GM19455 (cell line): ENCODE results near the gene TMEM269.

Experiments
- ATAC-seq: cut with Tn5 transposase; IDR thresholded peaks from one replicate; pipeline ENCODE4 v1.9.1; 2021; ENCODE audit not compliant: unreplicated experiment

The TMEM269 gene

GRCh38 chr1:42820813-42821212 lies 36.0 kb downstream of the TMEM269 start:
- no peak for ATAC-seq

DNA sequence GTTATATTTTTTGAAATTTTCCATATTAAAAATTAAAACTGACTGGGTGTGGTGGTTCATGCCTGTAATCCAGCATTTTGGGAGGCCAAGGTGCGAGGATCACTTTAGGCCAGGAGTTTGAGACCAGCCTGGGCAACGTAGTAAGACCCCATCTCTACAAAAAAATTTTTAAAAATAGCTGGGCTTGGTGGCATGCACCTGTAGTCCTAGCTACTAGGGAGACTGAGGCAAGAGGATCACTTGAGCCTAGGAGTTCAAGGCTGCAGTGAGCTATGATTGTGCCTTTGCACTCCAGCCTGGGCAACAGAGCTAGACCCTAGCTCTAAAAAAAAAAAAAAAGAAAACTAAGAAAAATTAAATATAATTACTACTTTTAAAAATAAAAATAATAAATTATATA lies 36.9 kb downstream of the TMEM269 start:
- no peak for ATAC-seq

DNA sequence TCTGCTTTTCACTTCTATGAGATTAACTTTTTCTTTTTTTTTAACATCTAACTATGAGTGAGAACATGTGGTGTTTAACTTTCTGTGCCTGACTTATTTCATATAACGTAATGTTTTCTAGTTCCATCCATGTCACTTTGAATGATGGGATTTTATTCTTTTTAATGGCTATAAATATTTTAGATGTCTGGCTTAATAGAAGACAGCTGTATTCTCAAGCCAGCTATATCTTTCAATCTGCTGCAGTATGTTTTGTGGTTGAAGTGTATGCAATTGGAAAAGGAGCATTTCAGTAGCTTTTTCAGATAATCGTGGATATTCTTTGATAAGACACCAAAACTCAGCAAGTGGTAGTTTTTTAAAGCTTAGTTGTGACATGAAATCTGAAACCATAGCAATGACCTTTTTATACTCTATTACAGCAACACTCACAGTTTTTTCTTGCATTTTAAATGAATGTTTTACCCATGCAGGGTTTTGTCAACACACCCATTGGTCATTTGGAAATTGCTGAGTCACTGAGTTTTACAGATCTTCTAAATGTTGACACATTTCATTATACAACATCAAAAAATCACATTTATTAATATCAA lies 38.1 kb downstream of the TMEM269 start:
- no peak for ATAC-seq

DNA sequence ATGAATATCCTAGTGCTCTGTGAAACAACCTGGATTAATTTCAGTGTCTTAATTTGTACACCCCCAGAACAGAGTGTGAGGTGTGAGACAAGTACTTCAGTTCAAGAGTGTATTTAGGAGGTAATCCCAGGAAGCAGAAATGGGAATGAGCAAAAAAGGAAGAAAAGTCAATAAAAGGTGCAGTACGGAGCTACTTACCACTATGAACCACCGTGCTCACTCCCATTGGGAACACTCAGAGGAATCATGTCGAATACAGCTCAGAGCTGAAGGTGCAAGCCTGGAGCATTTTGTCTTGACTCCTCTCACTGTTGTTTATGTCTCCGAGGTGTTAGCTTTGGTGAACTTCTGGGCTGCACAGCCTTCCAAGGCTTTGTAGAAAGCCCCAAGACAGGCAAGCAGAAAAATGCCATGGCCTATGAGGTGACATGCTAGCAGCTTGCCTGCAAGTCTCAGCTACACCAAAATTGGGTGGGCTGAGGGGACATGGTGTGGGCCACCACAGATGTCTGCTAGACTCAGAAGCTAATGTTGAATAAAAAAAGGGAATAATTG lies 39.8 kb downstream of the TMEM269 start:
- no peak for ATAC-seq

DNA sequence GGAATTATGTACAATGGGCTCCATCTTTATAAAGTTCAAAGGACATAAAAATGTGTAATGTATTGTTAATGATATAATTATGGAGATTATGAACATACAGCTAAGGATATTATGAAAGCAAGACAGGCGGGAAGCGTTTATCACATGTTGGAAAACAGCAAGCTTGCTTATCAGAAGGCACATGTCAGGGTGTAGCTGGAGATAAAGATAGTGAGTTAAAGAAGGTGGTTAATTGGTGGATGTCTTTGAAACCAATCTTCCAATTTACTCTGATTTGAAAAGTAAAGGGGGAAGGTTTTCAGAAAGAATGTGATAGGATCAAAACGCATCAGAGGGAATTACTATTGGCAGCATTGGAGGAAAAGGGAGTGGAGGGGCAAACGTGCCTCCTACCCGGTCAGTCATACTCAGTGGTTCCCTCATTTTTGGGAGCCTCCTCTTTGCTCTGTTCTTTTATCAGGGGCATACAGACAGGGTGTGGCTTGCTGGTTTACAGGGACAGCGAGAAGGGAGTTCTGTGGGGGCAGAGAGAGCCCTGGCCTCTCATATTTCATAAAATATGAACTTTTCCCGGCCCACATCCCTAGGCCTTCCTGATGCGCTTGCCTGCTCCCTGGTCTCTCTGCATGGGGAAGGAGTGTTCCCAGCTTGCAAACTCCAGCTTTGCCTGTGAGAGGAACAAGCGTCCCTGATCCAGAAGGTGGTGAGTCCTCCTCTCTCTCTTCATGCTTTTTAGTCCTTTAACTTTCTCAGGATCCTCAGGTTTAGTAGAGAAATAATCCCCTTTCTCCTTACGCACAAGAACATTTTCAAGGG lies 40.5 kb downstream of the TMEM269 start:
- no peak for ATAC-seq

- ATAC-seq = no peak
Observed at GRCh38 chr1:42830631-42831030, 45.8 kb downstream of the TMEM269 start.

DNA sequence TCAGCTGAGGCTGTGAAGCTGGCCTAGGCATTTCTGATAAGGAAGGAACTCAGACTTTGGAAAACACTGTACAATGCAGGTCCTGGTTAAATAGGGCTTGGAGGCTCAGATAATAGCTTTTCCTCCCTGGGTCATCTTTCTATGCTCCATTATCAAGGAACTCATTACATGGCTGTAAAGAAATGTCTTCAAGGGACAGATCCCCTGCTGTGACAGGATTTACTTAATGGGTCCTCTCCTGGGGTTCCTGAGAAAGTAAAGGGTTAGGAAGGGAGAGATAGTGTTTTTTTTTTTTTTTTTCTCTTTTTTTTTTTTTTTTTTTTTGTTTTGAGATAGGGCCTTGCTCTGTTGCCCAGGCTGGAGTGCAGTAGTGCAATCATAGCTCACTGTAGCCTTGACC lies 46.5 kb downstream of the TMEM269 start:
- ATAC-seq = no peak

DNA sequence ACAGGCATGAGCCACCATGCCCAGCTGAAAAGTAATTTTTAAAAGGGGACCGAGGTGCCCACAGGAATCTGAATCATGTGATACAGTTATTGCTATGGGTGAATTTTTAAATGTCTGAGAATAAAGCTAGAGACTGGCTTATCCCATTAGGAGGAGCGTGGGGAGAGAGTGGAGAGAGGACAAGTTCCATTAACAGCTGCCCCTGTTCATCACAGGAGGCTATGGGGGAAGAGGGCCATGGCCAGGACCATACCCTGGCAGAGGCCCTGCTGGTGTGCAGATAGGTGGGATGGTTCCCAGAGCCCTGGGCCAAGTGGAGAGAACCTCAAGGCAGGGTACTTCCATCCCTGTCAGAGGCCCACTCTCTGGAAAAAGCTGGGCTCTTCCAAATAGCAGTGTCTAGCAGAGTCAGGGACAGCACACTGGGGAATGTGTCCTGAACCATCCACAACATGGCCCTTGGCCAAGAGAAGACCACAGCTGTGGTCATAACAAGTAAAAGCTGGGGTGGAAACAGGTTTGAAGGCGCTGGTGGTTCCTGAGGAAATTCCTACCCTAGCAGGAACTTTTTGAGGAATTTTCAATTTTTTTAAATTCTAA lies 48.0 kb downstream of the TMEM269 start:
- no peak for ATAC-seq

GRCh38 chr1:42833981-42834380 lies 49.2 kb downstream of the TMEM269 start:
- ATAC-seq = no peak

DNA sequence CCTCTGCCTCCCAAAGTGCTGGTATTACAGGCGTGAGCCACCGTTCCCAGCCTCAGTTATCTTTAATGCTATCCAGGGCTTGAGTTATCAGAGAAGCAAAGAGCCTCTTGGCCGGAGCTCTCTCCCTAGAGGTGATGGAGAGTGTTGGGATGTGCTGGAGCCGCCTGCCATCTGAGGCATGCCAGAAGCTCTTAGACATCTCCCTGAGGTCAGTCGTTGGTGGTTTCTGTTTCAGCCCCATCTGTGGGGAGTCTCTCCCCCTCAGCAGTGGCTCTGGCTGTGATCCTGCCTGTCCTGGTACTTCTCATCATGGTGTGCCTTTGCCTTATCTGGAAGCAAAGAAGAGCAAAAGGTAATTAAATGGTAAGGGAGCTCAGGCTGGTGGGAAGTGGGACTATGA lies 50.0 kb downstream of the TMEM269 start:
- ATAC-seq = no peak

DNA sequence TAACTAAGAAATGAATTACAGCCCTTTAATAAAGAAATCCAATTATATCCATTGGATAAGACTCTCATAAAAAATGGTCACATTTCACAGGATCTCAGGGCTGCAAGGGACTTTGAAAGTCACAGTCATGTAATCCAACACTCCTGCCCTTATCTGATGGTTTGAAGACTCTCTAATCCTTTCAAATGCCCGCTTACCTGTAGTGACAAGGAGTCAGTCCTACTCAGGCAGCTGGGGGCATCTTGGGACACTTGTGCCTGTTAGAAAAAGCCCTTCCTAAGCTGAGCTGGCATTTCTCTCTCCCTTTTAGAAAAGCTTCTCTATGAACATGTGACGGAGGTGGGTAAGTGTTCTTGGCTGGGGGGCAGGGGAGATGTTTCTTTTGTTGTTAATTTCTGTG lies 50.6 kb downstream of the TMEM269 start:
- ATAC-seq = no peak

GRCh38 chr1:42837709-42838108 lies 52.9 kb downstream of the TMEM269 start:
- no peak for ATAC-seq

DNA sequence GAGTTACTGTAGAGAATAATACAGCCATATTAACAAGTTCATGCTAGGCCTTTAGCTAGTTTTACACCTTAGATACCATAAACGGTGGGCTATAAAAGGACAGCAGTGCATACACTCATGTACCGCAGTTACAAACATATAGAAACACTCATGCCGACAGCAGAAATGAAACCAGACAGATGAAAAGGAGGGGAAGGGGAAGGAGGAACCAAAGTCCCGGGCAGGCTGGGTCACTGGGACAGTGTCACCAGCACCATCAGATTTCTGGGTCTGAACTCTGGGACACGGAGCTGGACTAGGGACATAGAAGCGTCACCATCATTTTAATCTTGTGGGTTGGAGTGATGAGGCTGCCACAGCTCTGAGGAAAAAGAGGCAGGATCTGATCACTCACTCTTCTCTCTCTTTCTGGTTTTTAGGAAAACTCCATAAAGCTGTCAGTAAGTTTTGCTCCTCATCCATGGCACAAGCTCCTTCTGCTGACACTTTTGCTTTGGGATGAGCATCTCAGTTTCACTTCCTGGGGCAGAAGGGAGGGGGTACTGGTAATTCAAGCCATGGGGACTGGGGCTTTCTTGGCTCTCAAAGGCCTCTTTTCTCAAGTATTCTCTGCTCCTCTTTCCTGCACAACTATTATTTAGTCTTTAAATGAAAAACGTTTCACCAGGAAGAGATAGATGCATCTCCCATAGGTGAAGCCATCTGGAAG lies 53.8 kb downstream of the TMEM269 start:
- no peak for ATAC-seq

GRCh38 chr1:42841010-42841409 lies 56.2 kb downstream of the TMEM269 start:
- no peak for ATAC-seq

DNA sequence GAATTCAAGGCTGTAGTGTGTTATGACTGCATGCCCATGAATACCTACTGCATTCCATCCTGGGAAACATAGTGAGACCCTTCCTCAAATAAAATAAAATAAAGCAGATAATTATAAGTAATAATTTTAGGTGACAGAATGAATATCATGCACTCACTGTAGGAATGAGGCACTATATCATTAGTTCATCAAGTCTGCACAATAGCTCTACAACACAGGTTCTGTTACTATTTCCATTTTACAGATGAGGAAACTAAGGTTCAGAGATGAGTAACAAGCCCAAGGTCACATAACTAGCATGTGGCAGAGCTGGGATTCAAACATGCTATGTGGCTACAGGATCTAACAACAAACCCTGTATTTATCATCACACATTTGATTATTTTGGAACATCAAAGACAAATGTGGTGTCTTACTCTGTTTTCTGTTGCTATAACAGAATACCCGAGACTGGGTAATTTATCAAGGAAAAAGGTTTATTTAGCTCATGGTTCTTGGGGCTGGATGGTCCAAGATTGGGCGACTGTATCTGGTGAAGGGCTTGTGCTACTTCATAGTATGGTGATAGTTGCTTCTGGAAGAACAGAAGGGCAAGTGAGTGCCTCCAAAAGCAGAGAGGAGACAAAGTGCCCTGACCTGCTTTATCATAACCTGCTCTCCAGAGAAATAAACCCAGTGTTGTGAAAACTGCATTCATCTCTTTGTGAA lies 56.8 kb downstream of the TMEM269 start:
- ATAC-seq = no peak

DNA sequence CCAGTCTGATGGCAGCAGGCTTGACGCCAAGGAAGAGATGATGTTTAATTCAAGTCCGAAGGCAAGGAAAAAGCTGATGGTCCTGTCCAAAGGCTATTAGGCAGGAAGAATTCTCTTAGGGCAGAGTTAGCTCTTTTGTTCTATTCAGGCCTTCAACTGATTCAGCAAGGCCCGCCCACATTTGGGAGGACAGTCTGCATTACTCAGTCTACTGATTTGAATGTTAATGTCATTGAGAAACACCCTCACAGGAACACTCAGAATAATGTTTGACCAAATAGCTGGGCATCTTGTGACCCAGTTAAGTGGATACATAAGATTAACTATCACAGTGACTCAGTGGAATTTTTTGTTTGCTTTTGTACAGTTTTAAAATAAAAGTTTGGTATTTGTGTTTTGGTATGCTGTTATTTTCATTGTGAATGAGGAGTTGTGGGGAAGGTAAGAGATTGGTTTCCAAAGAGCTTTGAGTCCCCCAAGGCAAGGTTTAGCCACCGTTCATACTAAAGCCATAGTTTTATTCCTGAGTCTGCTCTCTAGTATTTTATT lies 59.9 kb downstream of the TMEM269 start:
- no peak for ATAC-seq

DNA sequence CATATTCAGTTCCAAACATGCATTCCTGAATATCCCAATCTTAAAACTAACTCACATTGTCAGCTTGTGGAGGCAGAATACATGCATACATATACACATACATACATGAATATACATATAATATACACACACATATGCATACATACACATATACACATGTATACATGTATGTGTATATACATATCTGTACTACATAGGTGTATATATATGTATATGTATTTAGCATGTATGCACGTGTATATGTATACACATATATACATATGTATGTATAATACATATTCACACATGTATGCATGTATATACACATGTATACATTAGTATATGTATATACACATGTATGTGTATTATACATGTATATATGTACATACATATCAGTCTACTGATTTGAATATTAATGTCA lies 60.4 kb downstream of the TMEM269 start:
- no peak for ATAC-seq

- peak; percentile 24 for ATAC-seq
Observed at GRCh38 chr1:42845866-42846256, 61.1 kb downstream of the TMEM269 start.

DNA sequence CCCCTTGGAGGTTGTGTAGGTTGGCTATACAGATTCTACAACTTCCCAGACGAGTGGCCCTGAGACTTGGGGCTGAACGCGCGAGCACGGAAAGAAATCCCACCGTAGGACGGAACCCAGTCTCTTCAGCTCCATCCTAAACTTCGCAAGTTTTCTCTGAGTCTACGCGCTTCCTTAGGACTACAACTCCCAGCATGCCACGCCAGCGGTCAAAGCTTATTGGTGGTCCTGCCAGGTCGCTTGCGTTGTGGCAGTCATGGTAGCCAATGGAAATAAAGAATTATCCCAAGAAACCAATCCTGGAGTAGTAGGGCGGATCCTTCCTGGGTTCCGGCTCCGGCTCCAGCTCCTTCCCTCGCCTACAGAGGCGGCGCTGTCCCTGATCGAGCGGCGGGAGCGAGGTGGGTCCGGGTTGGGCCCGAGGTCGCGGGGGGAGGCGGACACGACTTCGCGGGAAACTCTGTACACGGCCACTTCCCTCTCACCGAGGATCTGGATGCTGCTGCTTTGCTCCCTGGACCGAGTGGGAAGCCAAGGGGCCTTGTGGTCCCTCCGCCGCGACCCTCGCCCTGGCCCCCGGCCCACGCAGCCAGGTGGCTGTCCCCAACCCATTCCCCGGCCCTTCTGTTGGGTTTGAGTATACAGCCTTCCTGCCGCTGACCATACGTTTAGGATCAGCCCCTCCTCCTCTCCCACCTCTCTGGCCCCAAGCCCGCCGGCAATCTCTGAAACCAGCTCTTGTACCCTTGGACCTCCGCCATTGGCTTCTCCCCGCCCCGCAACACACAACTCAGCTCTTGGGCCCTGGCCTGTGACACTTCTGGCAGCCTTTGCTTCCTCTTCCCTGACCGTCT lies 61.7 kb downstream of the TMEM269 start, which contains the start of gene ZNF691:
TSS of gene ZNF691 (plus strand) at position 357 of the 854 bp plus-strand sequence. CDS start 3,046 bp downstream, outside the sequence.
- ATAC-seq = peak; percentile 92
